ENCODE results near the gene ANKRD12. TPM values are rescaled to one million over a fixed set of nuclear protein-coding genes. Genes with fewer than 3 reads are reported as not detected.

ANKRD12 gene
- total RNA-seq, 2 experiments from 2014 or later: 65.9 to 66.5 TPM

DNA sequence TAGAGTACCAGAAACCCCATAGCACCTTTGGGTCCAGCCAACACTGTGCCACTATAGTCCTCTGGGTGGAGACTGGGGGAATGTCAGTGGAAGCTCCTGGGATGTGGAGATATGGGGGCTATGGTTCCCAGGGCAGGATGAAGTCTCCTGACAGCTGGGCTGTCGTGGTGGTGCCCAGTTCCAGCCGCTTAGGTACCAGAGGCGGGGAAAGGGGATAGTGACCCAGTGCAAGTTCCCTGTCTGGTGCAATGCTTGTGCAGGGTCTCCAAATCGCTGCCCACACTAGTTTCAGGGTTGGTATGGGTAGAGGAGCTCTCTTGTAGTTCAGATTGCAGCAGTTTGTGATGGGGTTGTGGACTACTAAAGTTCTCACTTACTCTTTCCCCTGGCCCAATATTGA is 97.9 kb downstream of the ANKRD12 start:
- peaks cover 15% of the 10 kb centered on the region; the same call in 1 of the 2 replicates for H3K79me2 ChIP-seq (ENCODE audit: insufficient read depth, low read depth, low read length)
- no peak for DNase-seq (ENCODE audit: low spot score)
- no peak overlapping the region for H3K27ac ChIP-seq (ENCODE audit: low read depth, low read length, poor library complexity, severe bottlenecking)
- peaks cover 70% of the 10 kb centered on the region for H3K36me3 ChIP-seq (ENCODE audit: insufficient read depth, low read length)
- no peak overlapping the region for H3K4me2 ChIP-seq (ENCODE audit: low read length)
- TF ChIP-seq, protein P1, sequence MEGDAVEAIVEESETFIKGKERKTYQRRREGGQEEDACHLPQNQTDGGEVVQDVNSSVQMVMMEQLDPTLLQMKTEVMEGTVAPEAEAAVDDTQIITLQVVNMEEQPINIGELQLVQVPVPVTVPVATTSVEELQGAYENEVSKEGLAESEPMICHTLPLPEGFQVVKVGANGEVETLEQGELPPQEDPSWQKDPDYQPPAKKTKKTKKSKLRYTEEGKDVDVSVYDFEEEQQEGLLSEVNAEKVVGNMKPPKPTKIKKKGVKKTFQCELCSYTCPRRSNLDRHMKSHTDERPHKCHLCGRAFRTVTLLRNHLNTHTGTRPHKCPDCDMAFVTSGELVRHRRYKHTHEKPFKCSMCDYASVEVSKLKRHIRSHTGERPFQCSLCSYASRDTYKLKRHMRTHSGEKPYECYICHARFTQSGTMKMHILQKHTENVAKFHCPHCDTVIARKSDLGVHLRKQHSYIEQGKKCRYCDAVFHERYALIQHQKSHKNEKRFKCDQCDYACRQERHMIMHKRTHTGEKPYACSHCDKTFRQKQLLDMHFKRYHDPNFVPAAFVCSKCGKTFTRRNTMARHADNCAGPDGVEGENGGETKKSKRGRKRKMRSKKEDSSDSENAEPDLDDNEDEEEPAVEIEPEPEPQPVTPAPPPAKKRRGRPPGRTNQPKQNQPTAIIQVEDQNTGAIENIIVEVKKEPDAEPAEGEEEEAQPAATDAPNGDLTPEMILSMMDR (conservative IDR thresholded peaks at IDR 0.05; ENCODE audit: low read length): no peak
- no peak for TF ChIP-seq EZH2phosphoT487 (IDR thresholded peaks at IDR 0.05; ENCODE audit: borderline replicate concordance, low read depth, low read length)
- no peak overlapping the region for H3K4me3 ChIP-seq (ENCODE audit: low read depth, low read length, poor library complexity, severe bottlenecking)
- no peaks in the 10 kb centered on the region for H3K4me1 ChIP-seq (ENCODE audit: insufficient read depth, low read length, poor library complexity, severe bottlenecking)
- peaks cover 19% of the 10 kb centered on the region; the same call in 1 of the 2 replicates for H3K9me3 ChIP-seq (ENCODE audit: low read length)
- POLR2A ChIA-PET: interaction anchor here (1.4 kb wide), 1 partner anchor 22 kb away, joined by 3 read pairs; no protein-coding TSS in a partner anchor
- BruUV-seq (replicated peaks): no TSS peak
- H3K9me2 ChIP-seq (ENCODE audit: insufficient read depth, low read length): no peaks in the 10 kb centered on the region
- no peak overlapping the region for H2AFZ ChIP-seq (ENCODE audit: low read length)
- CTCF ChIA-PET (ENCODE audit: unreplicated experiment): no interaction called here
- H4K20me1 ChIP-seq (ENCODE audit: insufficient read depth, low read length): no peaks in the 10 kb centered on the region
- intact Hi-C loops (cut with micrococcal nuclease; ENCODE audit: unreplicated experiment): no loop called here

DNA sequence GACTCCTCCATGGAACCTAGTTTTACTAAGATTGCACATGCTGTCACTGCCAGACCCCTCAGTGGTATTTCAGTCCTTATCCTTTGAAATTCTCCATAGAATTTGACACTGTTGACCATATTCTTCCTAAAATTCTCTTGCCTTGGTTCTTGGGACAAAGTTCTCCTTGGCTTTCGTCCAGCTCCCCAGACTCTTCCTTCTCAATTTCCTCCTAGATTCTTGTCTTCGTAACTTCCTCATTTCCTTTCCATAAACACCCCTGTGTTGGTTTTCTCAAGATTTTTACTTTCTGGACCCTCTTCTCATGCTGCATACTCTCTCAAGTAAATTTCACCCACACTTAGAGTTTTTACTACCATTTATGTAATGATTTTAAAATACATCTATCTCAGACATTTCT is 101.4 kb downstream of the ANKRD12 start:
- Histone ChIP-seq H3K36me3 (ENCODE audit: insufficient read depth, low read length) (peaks cover 48% of the 10 kb centered on the region), H4K20me1 (ENCODE audit: insufficient read depth, low read length) (no peaks in the 10 kb centered on the region), H2AFZ (ENCODE audit: low read length) (no peak overlapping the region), H3K4me2 (ENCODE audit: low read length) (no peak overlapping the region), H3K9me2 (ENCODE audit: insufficient read depth, low read length) (no peaks in the 10 kb centered on the region), H3K27ac (ENCODE audit: low read depth, low read length, poor library complexity, severe bottlenecking) (no peak overlapping the region), H3K4me3 (ENCODE audit: low read depth, low read length, poor library complexity, severe bottlenecking) (no peak overlapping the region), H3K79me2 (ENCODE audit: insufficient read depth, low read depth, low read length) (no peaks in the 10 kb centered on the region), H3K9me3 (ENCODE audit: low read length) (peaks cover 6% of the 10 kb centered on the region; the same call in 1 of the 2 replicates), H3K4me1 (ENCODE audit: insufficient read depth, low read length, poor library complexity, severe bottlenecking) (peaks cover 16% of the 10 kb centered on the region)
- POLR2A ChIA-PET: no interaction called here
- DNase-seq (ENCODE audit: low spot score): no peak
- intact Hi-C loops (cut with micrococcal nuclease; ENCODE audit: unreplicated experiment): no loop called here
- BruUV-seq (replicated peaks): no TSS peak
- CTCF ChIA-PET (ENCODE audit: unreplicated experiment): no interaction called here
- TF ChIP-seq, protein P1 (conservative IDR thresholded peaks at IDR 0.05; ENCODE audit: low read length): no peak
- TF ChIP-seq EZH2phosphoT487 (IDR thresholded peaks at IDR 0.05; ENCODE audit: borderline replicate concordance, low read depth, low read length): no peak

GRCh38 chr18:9239720-9240119 is 103.1 kb downstream of the ANKRD12 start:
- BruUV-seq (replicated peaks): no TSS peak
- Histone ChIP-seq H2AFZ (ENCODE audit: low read length) (no peak overlapping the region), H3K36me3 (ENCODE audit: insufficient read depth, low read length) (peaks cover 48% of the 10 kb centered on the region), H3K9me3 (ENCODE audit: low read length) (no peaks in the 10 kb centered on the region), H3K4me3 (ENCODE audit: low read depth, low read length, poor library complexity, severe bottlenecking) (no peak overlapping the region), H4K20me1 (ENCODE audit: insufficient read depth, low read length) (no peaks in the 10 kb centered on the region), H3K9me2 (ENCODE audit: insufficient read depth, low read length) (no peaks in the 10 kb centered on the region), H3K4me2 (ENCODE audit: low read length) (no peak overlapping the region), H3K27ac (ENCODE audit: low read depth, low read length, poor library complexity, severe bottlenecking) (no peak overlapping the region), H3K79me2 (ENCODE audit: insufficient read depth, low read depth, low read length) (no peaks in the 10 kb centered on the region), H3K4me1 (ENCODE audit: insufficient read depth, low read length, poor library complexity, severe bottlenecking) (peaks cover 26% of the 10 kb centered on the region)
- intact Hi-C loops (cut with micrococcal nuclease; ENCODE audit: unreplicated experiment): no loop called here
- TF ChIP-seq EZH2phosphoT487 (IDR thresholded peaks at IDR 0.05; ENCODE audit: borderline replicate concordance, low read depth, low read length): no peak
- TF ChIP-seq, protein P1 (conservative IDR thresholded peaks at IDR 0.05; ENCODE audit: low read length): no peak
- POLR2A ChIA-PET: interaction anchor here (1.3 to 1.6 kb wide), 2 partner anchors 8 to 79 kb away, joined by 3 to 4 read pairs; no protein-coding TSS in a partner anchor
- DNase-seq (ENCODE audit: low spot score): no peak
- CTCF ChIA-PET (ENCODE audit: unreplicated experiment): no interaction called here
